SK-N-SH (cell line): ENCODE results near the gene SMYD2. TPM values are rescaled to one million over a fixed set of nuclear protein-coding genes. Genes with fewer than 3 reads are reported as not detected.
A peak's percentile ranks its signal among the peaks of the same experiment; 100 is the strongest.

Experiments
- CTCF ChIA-PET: fragments of 300-600, 350-600 bp; formaldehyde crosslinking; extraction: SDS; loops from one replicate; lab custom pipeline; 2021; lab: Yijun Ruan, JAX
- POLR2A ChIA-PET: fragments of 350-600 bp; sonication (Branson Sonifier 250); formaldehyde crosslinking; extraction: SDS; loops from one replicate; lab custom pipeline; 2020; ENCODE audit warnings: antibody characterized with exemption, inconsistent platforms; lab: Yijun Ruan, JAX
- DNase-seq: peaks from one replicate; pipeline ENCODE4 v3.0.0; 2012
- H2AFZ ChIP-seq: fragments of 200-600 bp; sonication (generic); 2 replicates; pipeline ENCODE4 v1.8.1; 2016; ENCODE audit warnings: antibody characterized with exemption, mild to moderate bottlenecking, low read depth
- H3F3A ChIP-seq: fragments of 200-600 bp; sonication (generic); replicated peaks from 2 replicates; pipeline ENCODE3; 2016; ENCODE audit warnings: antibody characterized with exemption, mild to moderate bottlenecking; ENCODE audit not compliant: insufficient read depth
- H3K27ac ChIP-seq, 2 experiments: fragments of 200-500 bp in 1 of 2; fragments of 200-600 bp in 1 of 2; sonication (Bioruptor generic) in 1 of 2; sonication (generic), shearing (Covaris generic) in 1 of 2; 2 replicates each; pipeline versions ENCODE4 v1.5.1 to v1.6.1; 2014 to 2016; ENCODE audit warnings: low read depth in 2 of 2, inconsistent platforms in 1 of 2, low read length in 1 of 2, mild to moderate bottlenecking in 1 of 2, mixed read lengths in 1 of 2
- H3K27me3 ChIP-seq: fragments of 200-600 bp; sonication (generic), shearing (Covaris generic); 2 replicates; pipeline ENCODE4 v1.6.1; 2016; ENCODE audit warnings: mixed run types; ENCODE audit not compliant: insufficient read depth
- H3K36me3 ChIP-seq, 2 experiments: fragments of 200-500 bp in 1 of 2; fragments of 200-600 bp in 1 of 2; sonication (Bioruptor generic) in 1 of 2; sonication (generic) in 1 of 2; replicated peaks in 1 of 2; 2 replicates each; pipeline versions ENCODE3 to v1.5.1; 2014 to 2016; ENCODE audit warnings: low read length in 1 of 2, mild to moderate bottlenecking in 1 of 2; ENCODE audit not compliant: insufficient read depth in 2 of 2, control insufficient read depth in 1 of 2
- H3K4me1 ChIP-seq, 2 experiments: fragments of 200-500 bp in 1 of 2; fragments of 200-600 bp in 1 of 2; sonication (Bioruptor generic) in 1 of 2; sonication (generic), shearing (Covaris generic) in 1 of 2; 2 replicates each; pipeline versions ENCODE4 v1.5.1 to v1.6.1; 2014 to 2016; ENCODE audit warnings: low read depth in 1 of 2, low read length in 1 of 2, mixed run types in 1 of 2; ENCODE audit not compliant: insufficient read depth in 2 of 2, control insufficient read depth in 1 of 2
- H3K4me2 ChIP-seq: fragments of 200-600 bp; sonication (generic), shearing (Covaris generic); 2 replicates; pipeline ENCODE4 v1.6.1; 2017; ENCODE audit warnings: mixed run types
- H3K4me3 ChIP-seq, 2 experiments: fragments of 200-500 bp in 1 of 2; fragments of 200-600 bp in 1 of 2; sonication (Bioruptor generic) in 1 of 2; sonication (generic), shearing (Covaris generic) in 1 of 2; 2 replicates each; pipeline versions ENCODE4 v1.5.1 to v1.8.1; 2014 to 2016; ENCODE audit warnings: low read depth in 2 of 2, inconsistent platforms in 1 of 2, low read length in 1 of 2, mild to moderate bottlenecking in 1 of 2, mixed read lengths in 1 of 2, moderate library complexity in 1 of 2
- H3K79me2 ChIP-seq: fragments of 200-600 bp; sonication (generic); 2 replicates; pipeline ENCODE4 v1.8.1; 2017; ENCODE audit warnings: mild to moderate bottlenecking; ENCODE audit not compliant: insufficient read depth
- H3K9ac ChIP-seq: fragments of 200-600 bp; sonication (generic); 2 replicates; pipeline ENCODE4 v1.6.1; 2017; ENCODE audit warnings: mixed run types
- H3K9me2 ChIP-seq: fragments of 200-600 bp; sonication (generic); 2 replicates; pipeline ENCODE4 v1.6.1; 2017; ENCODE audit warnings: mixed run types
- H3K9me3 ChIP-seq: fragments of 200-600 bp; sonication (generic); 2 replicates; pipeline ENCODE4 v1.6.1; 2017; ENCODE audit warnings: mixed run types, mild to moderate bottlenecking, moderate library complexity
- H4K20me1 ChIP-seq: fragments of 200-600 bp; sonication (generic); 2 replicates; pipeline ENCODE4 v1.6.1; 2017; ENCODE audit warnings: mild to moderate bottlenecking, mixed run types; ENCODE audit not compliant: insufficient read depth
- CHD2 ChIP-seq: fragments of 150-350 bp; IDR thresholded peaks from 2 replicates; pipeline ENCODE4 v1.6.1; 2018; ENCODE audit warnings: low read length; ENCODE audit not compliant: partially characterized antibody
- ELF1 ChIP-seq: IDR thresholded peaks from 2 replicates; pipeline ENCODE4 v1.4.0; 2012
- GATA2 ChIP-seq: sonication (generic); formaldehyde crosslinking; IDR thresholded peaks from 2 replicates; pipeline ENCODE4 v1.5.0; 2020; ENCODE audit warnings: mild to moderate bottlenecking, missing genetic modification reagents
- JUND ChIP-seq: IDR thresholded peaks from 2 replicates; pipeline ENCODE4 v1.4.0; 2012
- MXI1 ChIP-seq: IDR thresholded peaks from 2 replicates; pipeline ENCODE4 v1.6.1; 2012; ENCODE audit warnings: mild to moderate bottlenecking, low read depth, low read length, improper control_type of control experiment
- PBX3 ChIP-seq: IDR thresholded peaks from 2 replicates; pipeline ENCODE4; 2012
- RAD21 ChIP-seq: IDR thresholded peaks from 2 replicates; pipeline ENCODE4 v1.6.1; 2012; ENCODE audit warnings: mild to moderate bottlenecking, low read length
- RCOR1 ChIP-seq: fragments of 150-350 bp; IDR thresholded peaks from 2 replicates; pipeline ENCODE4 v1.6.1; 2017; ENCODE audit warnings: antibody characterized with exemption, low read length
- RFX5 ChIP-seq: IDR thresholded peaks from 2 replicates; pipeline ENCODE4 v1.6.1; 2012; ENCODE audit warnings: mild to moderate bottlenecking, improper control_type of control experiment, low read length
- SIN3A ChIP-seq: IDR thresholded peaks from 2 replicates; pipeline ENCODE4 v1.6.1; 2012; ENCODE audit warnings: low read depth, mild to moderate bottlenecking, low read length, moderate library complexity, borderline replicate concordance
- SMC3 ChIP-seq: IDR thresholded peaks from 2 replicates; pipeline ENCODE4 v1.6.1; 2012; ENCODE audit warnings: low read depth, low read length, improper control_type of control experiment
- TEAD4 ChIP-seq: IDR thresholded peaks from 2 replicates; pipeline ENCODE4 v1.4.0; 2012; ENCODE audit warnings: mild to moderate bottlenecking, borderline replicate concordance; ENCODE audit not compliant: insufficient read depth
- YY1 ChIP-seq: IDR thresholded peaks from 2 replicates; pipeline ENCODE4 v1.4.0; 2012; ENCODE audit warnings: low read depth, mild to moderate bottlenecking
- ZBTB33 ChIP-seq: IDR thresholded peaks from 2 replicates; pipeline ENCODE4 v1.4.0; 2012; ENCODE audit warnings: low read depth, borderline replicate concordance
- WGBS: methylation state at CpG from one replicate; pipeline ENCODE4 v1.1.6; 2017; ENCODE audit warnings: low lambda C conversion rate; 5-methylcytosine and 5-hydroxymethylcytosine counted together
- polyA plus RNA-seq, 3 experiments: library from polyadenylated mRNA; depleted of rRNA; stranded (reverse); fragments of >200 nt; gene quantifications; 2 replicates each; pipeline ENCODE4 v1.2.3, GENCODE V29; 2012
- TF ChIP-seq, protein P1 (sequence below): fragments of 150-350 bp; IDR thresholded peaks from 2 replicates; pipeline ENCODE4 v1.6.1; 2016; ENCODE audit warnings: mild to moderate bottlenecking, low read depth, low read length
- TF ChIP-seq, protein P2 (sequence below): IDR thresholded peaks from 2 replicates; pipeline ENCODE4 v1.4.0; 2012; ENCODE audit warnings: low read depth, borderline replicate concordance
- TF ChIP-seq, protein P3 (sequence below): fragments of 200-600 bp; sonication (generic); IDR thresholded peaks from 2 replicates; pipeline ENCODE4 v1.6.1; 2017; ENCODE audit warnings: antibody characterized with exemption, mild to moderate bottlenecking, moderate library complexity

SMYD2 gene
- polyA plus RNA-seq, 1 of the 3 experiments (the other 2 are of a cell fraction) = 23.1 TPM

- TF ChIP-seq TEAD4 = no peak
- TF ChIP-seq, all 33 proteins: peak for 0
- H3F3A ChIP-seq = peaks cover 4% of the 10 kb centered on the region
- no peaks in the 10 kb centered on the region for H4K20me1 ChIP-seq
- POLR2A ChIA-PET = no interaction called here
- no peak for DNase-seq
- H3K4me1 ChIP-seq = peaks cover 8 to 10% of the 10 kb centered on the region in 2 experiments; a peak in 3 of 4 replicates
- no peaks in the 10 kb centered on the region for H3K27me3 ChIP-seq
- H3K4me2 ChIP-seq = no peak overlapping the region
- no peaks in the 10 kb centered on the region for H3K79me2 ChIP-seq
- WGBS = 78% methylated on average over 3 of the region's 3 CpGs
- no peaks in the 10 kb centered on the region for H3K36me3 ChIP-seq
- no peaks in the 10 kb centered on the region for H3K9me2 ChIP-seq
- H2AFZ ChIP-seq = no peak overlapping the region
- H3K27ac ChIP-seq = no peak overlapping the region
- CTCF ChIA-PET = interaction anchor here (0.6 to 13.3 kb wide), 61 partner anchors 8 to 1019 kb away, joined by 3 to 393 read pairs (median 6); partner anchors contain the start of gene SMYD2
- H3K4me3 ChIP-seq = no peak overlapping the region
- no peaks in the 10 kb centered on the region for H3K9me3 ChIP-seq
- H3K9ac ChIP-seq = no peak overlapping the region
Observed at GRCh38 chr1:214260561-214261205, 20.3 kb upstream of the SMYD2 start.

- peak; percentile 72 for DNase-seq
- Histone ChIP-seq H3K4me3 (peak overlapping the region; percentile 26 to 42; a peak in 3 of 4 replicates), H2AFZ (peak overlapping the region; percentile 60; the same call in 1 of the 2 replicates), H3K9me3 (no peaks in the 10 kb centered on the region), H3K79me2 (no peaks in the 10 kb centered on the region), H3K4me2 (peak overlapping the region; percentile 70), H3K4me1 (peaks cover 8 to 10% of the 10 kb centered on the region in 2 experiments; a peak in 3 of 4 replicates), H3K27me3 (no peaks in the 10 kb centered on the region), H3K27ac (peak overlapping the region in 1 of 2 experiments; percentile 36; a peak in 2 of 4 replicates), H3K9me2 (no peaks in the 10 kb centered on the region), H3F3A (peaks cover 4% of the 10 kb centered on the region), H3K36me3 (no peaks in the 10 kb centered on the region), H4K20me1 (no peaks in the 10 kb centered on the region), H3K9ac (no peak overlapping the region)
- 13% methylated on average over 12 of the region's 15 CpGs for WGBS
- POLR2A ChIA-PET = interaction anchor here (0.9 to 1.1 kb wide), 4 partner anchors 19 to 67 kb away, joined by 3 to 6 read pairs (median 4); partner anchors contain the start of gene SMYD2
- CTCF ChIA-PET = interaction anchor here (0.6 to 13.3 kb wide), 74 partner anchors 9 to 1019 kb away, joined by 3 to 393 read pairs (median 6); partner anchors contain the start of gene SMYD2
- TF ChIP-seq RAD21 (peak; percentile 91), RCOR1 (no peak; the same call in 1 of the 2 replicates), RFX5 (no peak), SMC3 (peak; percentile 86), ELF1 (no peak), SIN3A (no peak), PBX3 (peak; percentile 69), YY1 (no peak), MXI1 (peak; percentile 68), JUND (no peak), TEAD4 (no peak), ZBTB33 (no peak), CHD2 (peak; percentile 52), GATA2 (peak; percentile 22; the same call in 1 of the 2 replicates)
- TF ChIP-seq, protein P1, sequence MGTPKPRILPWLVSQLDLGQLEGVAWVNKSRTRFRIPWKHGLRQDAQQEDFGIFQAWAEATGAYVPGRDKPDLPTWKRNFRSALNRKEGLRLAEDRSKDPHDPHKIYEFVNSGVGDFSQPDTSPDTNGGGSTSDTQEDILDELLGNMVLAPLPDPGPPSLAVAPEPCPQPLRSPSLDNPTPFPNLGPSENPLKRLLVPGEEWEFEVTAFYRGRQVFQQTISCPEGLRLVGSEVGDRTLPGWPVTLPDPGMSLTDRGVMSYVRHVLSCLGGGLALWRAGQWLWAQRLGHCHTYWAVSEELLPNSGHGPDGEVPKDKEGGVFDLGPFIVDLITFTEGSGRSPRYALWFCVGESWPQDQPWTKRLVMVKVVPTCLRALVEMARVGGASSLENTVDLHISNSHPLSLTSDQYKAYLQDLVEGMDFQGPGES = no peak
- TF ChIP-seq, protein P2, sequence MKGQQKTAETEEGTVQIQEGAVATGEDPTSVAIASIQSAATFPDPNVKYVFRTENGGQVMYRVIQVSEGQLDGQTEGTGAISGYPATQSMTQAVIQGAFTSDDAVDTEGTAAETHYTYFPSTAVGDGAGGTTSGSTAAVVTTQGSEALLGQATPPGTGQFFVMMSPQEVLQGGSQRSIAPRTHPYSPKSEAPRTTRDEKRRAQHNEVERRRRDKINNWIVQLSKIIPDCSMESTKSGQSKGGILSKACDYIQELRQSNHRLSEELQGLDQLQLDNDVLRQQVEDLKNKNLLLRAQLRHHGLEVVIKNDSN = no peak
- TF ChIP-seq, protein P3, sequence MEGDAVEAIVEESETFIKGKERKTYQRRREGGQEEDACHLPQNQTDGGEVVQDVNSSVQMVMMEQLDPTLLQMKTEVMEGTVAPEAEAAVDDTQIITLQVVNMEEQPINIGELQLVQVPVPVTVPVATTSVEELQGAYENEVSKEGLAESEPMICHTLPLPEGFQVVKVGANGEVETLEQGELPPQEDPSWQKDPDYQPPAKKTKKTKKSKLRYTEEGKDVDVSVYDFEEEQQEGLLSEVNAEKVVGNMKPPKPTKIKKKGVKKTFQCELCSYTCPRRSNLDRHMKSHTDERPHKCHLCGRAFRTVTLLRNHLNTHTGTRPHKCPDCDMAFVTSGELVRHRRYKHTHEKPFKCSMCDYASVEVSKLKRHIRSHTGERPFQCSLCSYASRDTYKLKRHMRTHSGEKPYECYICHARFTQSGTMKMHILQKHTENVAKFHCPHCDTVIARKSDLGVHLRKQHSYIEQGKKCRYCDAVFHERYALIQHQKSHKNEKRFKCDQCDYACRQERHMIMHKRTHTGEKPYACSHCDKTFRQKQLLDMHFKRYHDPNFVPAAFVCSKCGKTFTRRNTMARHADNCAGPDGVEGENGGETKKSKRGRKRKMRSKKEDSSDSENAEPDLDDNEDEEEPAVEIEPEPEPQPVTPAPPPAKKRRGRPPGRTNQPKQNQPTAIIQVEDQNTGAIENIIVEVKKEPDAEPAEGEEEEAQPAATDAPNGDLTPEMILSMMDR = peak; percentile 98
Observed at GRCh38 chr1:214261206-214262123, 19.5 kb upstream of the SMYD2 start.
